HepG2 (cell line): ENCODE measurements around the gene METTL22. TPM values are rescaled to one million over a fixed set of nuclear protein-coding genes. Genes with fewer than 3 reads are reported as not detected.

Source experiments
- ATAD3A ChIP-seq: sonication (generic); formaldehyde crosslinking; IDR thresholded peaks from 2 replicates; pipeline ENCODE4 v1.4.0; 2020; ENCODE audit warnings: missing genetic modification reagents
- ATF1 ChIP-seq: IDR thresholded peaks from 2 replicates; pipeline ENCODE4 v1.6.1; 2016; ENCODE audit warnings: mild to moderate bottlenecking, control low read depth
- ATF7-NPFF ChIP-seq: sonication (generic); formaldehyde crosslinking; IDR thresholded peaks from 2 replicates; pipeline ENCODE4 v1.8.1; 2023; ENCODE audit warnings: mild to moderate bottlenecking, low read depth, missing genetic modification reagents, moderate library complexity
- ERF ChIP-seq: IDR thresholded peaks from 2 replicates; pipeline ENCODE4 v1.6.1; 2018; ENCODE audit warnings: missing biosample characterization, missing genetic modification reagents
- FOSL1 ChIP-seq: sonication (generic); formaldehyde crosslinking; IDR thresholded peaks from 2 replicates; pipeline ENCODE4 v1.9.0; 2021; ENCODE audit warnings: missing genetic modification reagents, borderline replicate concordance
- MXD4 ChIP-seq: IDR thresholded peaks from 2 replicates; pipeline ENCODE4 v1.6.1; 2016; ENCODE audit warnings: mild to moderate bottlenecking, missing biosample characterization, missing genetic modification reagents
- NFIB ChIP-seq: sonication (generic); formaldehyde crosslinking; IDR thresholded peaks from 2 replicates; pipeline ENCODE4 v1.9.0; 2021; ENCODE audit warnings: missing genetic modification reagents, mild to moderate bottlenecking, borderline replicate concordance
- ZNF441 ChIP-seq: sonication (generic); formaldehyde crosslinking; IDR thresholded peaks from 2 replicates; pipeline ENCODE4 v1.7.0; 2021; ENCODE audit warnings: missing genetic modification reagents, borderline replicate concordance
- ZNF644 ChIP-seq: IDR thresholded peaks from 2 replicates; pipeline ENCODE4 v1.6.1; 2016; ENCODE audit warnings: low read depth
- ZNF850 ChIP-seq: sonication (generic); formaldehyde crosslinking; conservative IDR thresholded peaks from 2 replicates; pipeline ENCODE4 v1.9.0; 2021; ENCODE audit warnings: mild to moderate bottlenecking, missing genetic modification reagents
- polyA plus RNA-seq, 8 experiments: library from polyadenylated mRNA; depleted of rRNA in 3 of 8; stranded (reverse) in 7 of 8; unstranded in 1 of 8; fragments of >200 nt; fragmentation: Illumina TruSeq in 4 of 8; extraction: Trizol in 4 of 8; gene quantifications; 2 replicates each; pipeline versions ENCODE4 v1.2.1 to v1.2.3, GENCODE V29; 2011 to 2016; ENCODE audit warnings: low read depth in 4 of 8, missing spikeins in 1 of 8, mixed read lengths in 1 of 8; ENCODE audit not compliant: insufficient read depth in 1 of 8
- total RNA-seq, 5 experiments: library from RNA; depleted of rRNA; stranded (reverse); fragments of >200 nt; fragmentation: Illumina TruSeq; extraction: Trizol; gene quantifications; 2 replicates each; pipeline ENCODE4 v1.2.3, GENCODE V29; 2016; ENCODE audit warnings: low read depth in 1 of 5
- TF ChIP-seq, protein P1 (sequence below): sonication (generic); formaldehyde crosslinking; IDR thresholded peaks from 2 replicates; pipeline ENCODE4 v1.8.1; 2023; ENCODE audit warnings: mild to moderate bottlenecking, missing genetic modification reagents
- TF ChIP-seq, protein P2 (sequence below): sonication (generic); formaldehyde crosslinking; conservative IDR thresholded peaks from 2 replicates; pipeline ENCODE4 v1.8.0; 2022; ENCODE audit warnings: mild to moderate bottlenecking, moderate library complexity, missing genetic modification reagents
- TF ChIP-seq, protein P3 (sequence below): sonication (generic); formaldehyde crosslinking; IDR thresholded peaks from 2 replicates; pipeline ENCODE4 v1.4.0; 2020; ENCODE audit warnings: mild to moderate bottlenecking, missing genetic modification reagents, borderline replicate concordance
- TF ChIP-seq, protein P4 (sequence below): sonication (generic); formaldehyde crosslinking; IDR thresholded peaks from 2 replicates; pipeline ENCODE4 v1.4.0; 2020; ENCODE audit warnings: mild to moderate bottlenecking, low read depth, missing genetic modification reagents
- TF ChIP-seq, protein P5 (sequence below): sonication (generic); formaldehyde crosslinking; IDR thresholded peaks from 2 replicates; pipeline ENCODE4 v1.4.0; 2020; ENCODE audit warnings: missing genetic modification reagents

METTL22 gene
- total and polyA plus RNA-seq, 2 of the 13 experiments (the other 11 are each of a cell fraction or from before 2014, with no cell fraction given) = 36.2 to 94.8 TPM

DNA sequence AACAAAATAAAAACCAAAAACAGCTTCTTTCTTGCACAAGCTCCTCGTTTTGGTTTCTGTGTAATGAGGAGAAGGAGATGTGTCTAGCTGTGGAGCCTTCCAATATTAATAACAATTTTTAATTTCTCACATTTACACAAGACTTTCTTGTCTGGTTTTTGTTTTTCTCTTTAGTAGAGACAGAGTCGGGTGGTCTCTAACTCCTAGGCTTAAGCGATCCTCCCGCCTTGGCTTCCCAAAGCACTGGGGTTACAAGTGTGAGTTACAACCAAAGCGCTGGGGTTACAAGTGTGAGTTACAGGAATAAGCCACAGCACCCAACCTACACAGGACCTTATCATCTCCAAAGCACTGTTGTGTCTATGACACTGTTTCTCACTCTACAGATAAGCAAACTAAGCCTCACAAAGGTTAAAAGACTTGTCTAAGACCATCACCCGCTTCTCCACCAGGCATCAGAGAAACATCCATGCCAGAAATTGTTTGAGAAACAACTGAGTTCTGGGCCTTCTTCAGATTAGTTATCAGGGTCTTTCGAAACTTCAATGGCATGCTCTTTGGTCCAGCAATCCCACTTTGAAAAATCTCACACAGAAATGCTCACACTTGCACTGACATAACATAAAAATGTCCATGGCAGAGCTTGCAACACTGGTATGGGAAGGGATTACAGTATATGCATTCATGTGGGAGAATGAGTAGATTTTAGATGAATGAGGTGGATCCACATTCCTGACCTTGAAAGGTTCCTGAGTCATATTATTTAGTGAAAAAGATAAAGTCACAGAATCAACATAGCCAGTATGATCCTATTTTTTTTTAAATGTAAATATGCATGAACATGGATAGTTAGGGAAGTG lies 56.8 kb downstream of the METTL22 start (continued):
- TF ChIP-seq, protein P1, sequence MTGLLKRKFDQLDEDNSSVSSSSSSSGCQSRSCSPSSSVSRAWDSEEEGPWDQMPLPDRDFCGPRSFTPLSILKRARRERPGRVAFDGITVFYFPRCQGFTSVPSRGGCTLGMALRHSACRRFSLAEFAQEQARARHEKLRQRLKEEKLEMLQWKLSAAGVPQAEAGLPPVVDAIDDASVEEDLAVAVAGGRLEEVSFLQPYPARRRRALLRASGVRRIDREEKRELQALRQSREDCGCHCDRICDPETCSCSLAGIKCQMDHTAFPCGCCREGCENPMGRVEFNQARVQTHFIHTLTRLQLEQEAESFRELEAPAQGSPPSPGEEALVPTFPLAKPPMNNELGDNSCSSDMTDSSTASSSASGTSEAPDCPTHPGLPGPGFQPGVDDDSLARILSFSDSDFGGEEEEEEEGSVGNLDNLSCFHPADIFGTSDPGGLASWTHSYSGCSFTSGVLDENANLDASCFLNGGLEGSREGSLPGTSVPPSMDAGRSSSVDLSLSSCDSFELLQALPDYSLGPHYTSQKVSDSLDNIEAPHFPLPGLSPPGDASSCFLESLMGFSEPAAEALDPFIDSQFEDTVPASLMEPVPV (CRISPR knock-in tag) = no peak
- TF ChIP-seq, protein P2, sequence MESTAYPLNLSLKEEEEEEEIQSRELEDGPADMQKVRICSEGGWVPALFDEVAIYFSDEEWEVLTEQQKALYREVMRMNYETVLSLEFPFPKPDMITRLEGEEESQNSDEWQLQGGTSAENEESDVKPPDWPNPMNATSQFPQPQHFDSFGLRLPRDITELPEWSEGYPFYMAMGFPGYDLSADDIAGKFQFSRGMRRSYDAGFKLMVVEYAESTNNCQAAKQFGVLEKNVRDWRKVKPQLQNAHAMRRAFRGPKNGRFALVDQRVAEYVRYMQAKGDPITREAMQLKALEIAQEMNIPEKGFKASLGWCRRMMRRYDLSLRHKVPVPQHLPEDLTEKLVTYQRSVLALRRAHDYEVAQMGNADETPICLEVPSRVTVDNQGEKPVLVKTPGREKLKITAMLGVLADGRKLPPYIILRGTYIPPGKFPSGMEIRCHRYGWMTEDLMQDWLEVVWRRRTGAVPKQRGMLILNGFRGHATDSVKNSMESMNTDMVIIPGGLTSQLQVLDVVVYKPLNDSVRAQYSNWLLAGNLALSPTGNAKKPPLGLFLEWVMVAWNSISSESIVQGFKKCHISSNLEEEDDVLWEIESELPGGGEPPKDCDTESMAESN (CRISPR knock-in tag) = 0 out of 2 replicates have a peak, but pooled peaks have one; percentile 12
- TF ChIP-seq ERF (CRISPR knock-in tag) (peak; percentile 82), ATAD3A (CRISPR knock-in tag) (no peak), ZNF644 (peak; percentile 89), ATF7-NPFF (CRISPR knock-in tag) (no peak), MXD4 (CRISPR knock-in tag) (peak; percentile 57; the same call in 1 of the 2 replicates), ATF1 (CRISPR knock-in tag) (no peak), ZNF850 (CRISPR knock-in tag) (no peak), FOSL1 (peak; percentile 74; the same call in 1 of the 2 replicates), ZNF441 (CRISPR knock-in tag) (peak; percentile 53; the same call in 1 of the 2 replicates), NFIB (CRISPR knock-in tag) (no peak)
- TF ChIP-seq, protein P3, sequence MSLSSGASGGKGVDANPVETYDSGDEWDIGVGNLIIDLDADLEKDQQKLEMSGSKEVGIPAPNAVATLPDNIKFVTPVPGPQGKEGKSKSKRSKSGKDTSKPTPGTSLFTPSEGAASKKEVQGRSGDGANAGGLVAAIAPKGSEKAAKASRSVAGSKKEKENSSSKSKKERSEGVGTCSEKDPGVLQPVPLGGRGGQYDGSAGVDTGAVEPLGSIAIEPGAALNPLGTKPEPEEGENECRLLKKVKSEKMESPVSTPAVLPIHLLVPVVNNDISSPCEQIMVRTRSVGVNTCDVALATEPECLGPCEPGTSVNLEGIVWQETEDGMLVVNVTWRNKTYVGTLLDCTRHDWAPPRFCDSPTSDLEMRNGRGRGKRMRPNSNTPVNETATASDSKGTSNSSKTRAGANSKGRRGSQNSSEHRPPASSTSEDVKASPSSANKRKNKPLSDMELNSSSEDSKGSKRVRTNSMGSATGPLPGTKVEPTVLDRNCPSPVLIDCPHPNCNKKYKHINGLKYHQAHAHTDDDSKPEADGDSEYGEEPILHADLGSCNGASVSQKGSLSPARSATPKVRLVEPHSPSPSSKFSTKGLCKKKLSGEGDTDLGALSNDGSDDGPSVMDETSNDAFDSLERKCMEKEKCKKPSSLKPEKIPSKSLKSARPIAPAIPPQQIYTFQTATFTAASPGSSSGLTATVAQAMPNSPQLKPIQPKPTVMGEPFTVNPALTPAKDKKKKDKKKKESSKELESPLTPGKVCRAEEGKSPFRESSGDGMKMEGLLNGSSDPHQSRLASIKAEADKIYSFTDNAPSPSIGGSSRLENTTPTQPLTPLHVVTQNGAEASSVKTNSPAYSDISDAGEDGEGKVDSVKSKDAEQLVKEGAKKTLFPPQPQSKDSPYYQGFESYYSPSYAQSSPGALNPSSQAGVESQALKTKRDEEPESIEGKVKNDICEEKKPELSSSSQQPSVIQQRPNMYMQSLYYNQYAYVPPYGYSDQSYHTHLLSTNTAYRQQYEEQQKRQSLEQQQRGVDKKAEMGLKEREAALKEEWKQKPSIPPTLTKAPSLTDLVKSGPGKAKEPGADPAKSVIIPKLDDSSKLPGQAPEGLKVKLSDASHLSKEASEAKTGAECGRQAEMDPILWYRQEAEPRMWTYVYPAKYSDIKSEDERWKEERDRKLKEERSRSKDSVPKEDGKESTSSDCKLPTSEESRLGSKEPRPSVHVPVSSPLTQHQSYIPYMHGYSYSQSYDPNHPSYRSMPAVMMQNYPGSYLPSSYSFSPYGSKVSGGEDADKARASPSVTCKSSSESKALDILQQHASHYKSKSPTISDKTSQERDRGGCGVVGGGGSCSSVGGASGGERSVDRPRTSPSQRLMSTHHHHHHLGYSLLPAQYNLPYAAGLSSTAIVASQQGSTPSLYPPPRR (CRISPR knock-in tag) = peak; percentile 75; the same call in 1 of the 2 replicates
- TF ChIP-seq, protein P4, sequence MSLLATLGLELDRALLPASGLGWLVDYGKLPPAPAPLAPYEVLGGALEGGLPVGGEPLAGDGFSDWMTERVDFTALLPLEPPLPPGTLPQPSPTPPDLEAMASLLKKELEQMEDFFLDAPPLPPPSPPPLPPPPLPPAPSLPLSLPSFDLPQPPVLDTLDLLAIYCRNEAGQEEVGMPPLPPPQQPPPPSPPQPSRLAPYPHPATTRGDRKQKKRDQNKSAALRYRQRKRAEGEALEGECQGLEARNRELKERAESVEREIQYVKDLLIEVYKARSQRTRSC (CRISPR knock-in tag) = no peak
- TF ChIP-seq, protein P5, sequence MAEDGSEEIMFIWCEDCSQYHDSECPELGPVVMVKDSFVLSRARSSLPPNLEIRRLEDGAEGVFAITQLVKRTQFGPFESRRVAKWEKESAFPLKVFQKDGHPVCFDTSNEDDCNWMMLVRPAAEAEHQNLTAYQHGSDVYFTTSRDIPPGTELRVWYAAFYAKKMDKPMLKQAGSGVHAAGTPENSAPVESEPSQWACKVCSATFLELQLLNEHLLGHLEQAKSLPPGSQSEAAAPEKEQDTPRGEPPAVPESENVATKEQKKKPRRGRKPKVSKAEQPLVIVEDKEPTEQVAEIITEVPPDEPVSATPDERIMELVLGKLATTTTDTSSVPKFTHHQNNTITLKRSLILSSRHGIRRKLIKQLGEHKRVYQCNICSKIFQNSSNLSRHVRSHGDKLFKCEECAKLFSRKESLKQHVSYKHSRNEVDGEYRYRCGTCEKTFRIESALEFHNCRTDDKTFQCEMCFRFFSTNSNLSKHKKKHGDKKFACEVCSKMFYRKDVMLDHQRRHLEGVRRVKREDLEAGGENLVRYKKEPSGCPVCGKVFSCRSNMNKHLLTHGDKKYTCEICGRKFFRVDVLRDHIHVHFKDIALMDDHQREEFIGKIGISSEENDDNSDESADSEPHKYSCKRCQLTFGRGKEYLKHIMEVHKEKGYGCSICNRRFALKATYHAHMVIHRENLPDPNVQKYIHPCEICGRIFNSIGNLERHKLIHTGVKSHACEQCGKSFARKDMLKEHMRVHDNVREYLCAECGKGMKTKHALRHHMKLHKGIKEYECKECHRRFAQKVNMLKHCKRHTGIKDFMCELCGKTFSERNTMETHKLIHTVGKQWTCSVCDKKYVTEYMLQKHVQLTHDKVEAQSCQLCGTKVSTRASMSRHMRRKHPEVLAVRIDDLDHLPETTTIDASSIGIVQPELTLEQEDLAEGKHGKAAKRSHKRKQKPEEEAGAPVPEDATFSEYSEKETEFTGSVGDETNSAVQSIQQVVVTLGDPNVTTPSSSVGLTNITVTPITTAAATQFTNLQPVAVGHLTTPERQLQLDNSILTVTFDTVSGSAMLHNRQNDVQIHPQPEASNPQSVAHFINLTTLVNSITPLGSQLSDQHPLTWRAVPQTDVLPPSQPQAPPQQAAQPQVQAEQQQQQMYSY (CRISPR knock-in tag) = no peak; the same call in 1 of the 2 replicates
